ENCODE data around the gene REPS1.

DNA sequence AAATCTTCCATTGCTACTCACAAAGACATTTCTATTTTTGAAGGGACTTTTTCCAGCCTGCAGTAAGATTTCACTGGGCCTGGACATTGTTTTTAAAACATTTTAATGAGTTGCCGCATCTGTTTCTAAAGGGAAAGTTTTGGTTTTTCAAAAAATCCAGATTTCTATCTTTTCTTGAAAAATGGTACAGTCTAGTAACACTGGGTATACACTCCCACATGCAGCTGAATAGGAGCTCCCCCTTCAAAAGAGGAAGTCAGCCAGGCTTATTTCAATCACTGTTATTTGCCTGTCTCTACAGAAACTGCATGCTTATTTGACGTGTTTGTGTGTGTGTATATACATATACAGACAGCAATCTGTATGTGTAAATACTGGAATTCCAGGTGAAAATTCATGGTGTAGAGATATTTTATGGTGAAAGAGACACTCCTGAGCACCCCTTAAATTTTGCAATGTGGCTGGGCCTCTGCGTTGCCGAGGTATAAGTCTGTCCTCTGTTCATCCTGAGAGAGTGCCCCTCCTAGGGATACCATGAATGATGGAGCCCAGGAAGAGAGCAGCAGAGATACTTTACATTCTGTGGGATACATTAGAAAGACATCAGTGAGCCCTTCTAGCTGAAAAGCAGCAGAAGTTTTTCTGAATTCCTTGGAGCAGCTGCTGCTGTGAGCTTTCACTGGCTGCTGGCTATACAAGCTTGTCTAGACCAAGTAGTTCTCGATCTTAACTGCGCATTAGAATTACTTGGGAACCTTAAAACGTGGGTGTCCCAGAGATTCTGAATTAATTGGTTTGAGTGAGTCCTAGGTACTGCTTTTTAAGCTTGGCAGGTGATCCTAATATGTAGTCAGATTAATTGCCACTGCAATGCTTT is 28.5 kb upstream of the REPS1 start:
- TF ChIP-seq, protein P1, sequence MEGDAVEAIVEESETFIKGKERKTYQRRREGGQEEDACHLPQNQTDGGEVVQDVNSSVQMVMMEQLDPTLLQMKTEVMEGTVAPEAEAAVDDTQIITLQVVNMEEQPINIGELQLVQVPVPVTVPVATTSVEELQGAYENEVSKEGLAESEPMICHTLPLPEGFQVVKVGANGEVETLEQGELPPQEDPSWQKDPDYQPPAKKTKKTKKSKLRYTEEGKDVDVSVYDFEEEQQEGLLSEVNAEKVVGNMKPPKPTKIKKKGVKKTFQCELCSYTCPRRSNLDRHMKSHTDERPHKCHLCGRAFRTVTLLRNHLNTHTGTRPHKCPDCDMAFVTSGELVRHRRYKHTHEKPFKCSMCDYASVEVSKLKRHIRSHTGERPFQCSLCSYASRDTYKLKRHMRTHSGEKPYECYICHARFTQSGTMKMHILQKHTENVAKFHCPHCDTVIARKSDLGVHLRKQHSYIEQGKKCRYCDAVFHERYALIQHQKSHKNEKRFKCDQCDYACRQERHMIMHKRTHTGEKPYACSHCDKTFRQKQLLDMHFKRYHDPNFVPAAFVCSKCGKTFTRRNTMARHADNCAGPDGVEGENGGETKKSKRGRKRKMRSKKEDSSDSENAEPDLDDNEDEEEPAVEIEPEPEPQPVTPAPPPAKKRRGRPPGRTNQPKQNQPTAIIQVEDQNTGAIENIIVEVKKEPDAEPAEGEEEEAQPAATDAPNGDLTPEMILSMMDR (IDR thresholded peaks at IDR 0.05; ENCODE audit: poor library complexity): no peak
- TF ChIP-seq EZH2phosphoT487 (IDR thresholded peaks at IDR 0.05; ENCODE audit: low read depth, severe bottlenecking, unreplicated experiment) (no peak), EZH2 (IDR thresholded peaks at IDR 0.05; ENCODE audit: borderline replicate concordance) (no peak)
